K562 (cell line): Measurements from ENCODE around the gene DZIP3.

ENCODE experiments used
- DPF2 ChIP-seq: fragments of 450-650 bp; IDR thresholded peaks from 2 replicates; pipeline ENCODE4 v1.6.1; 2016
- JUNB ChIP-seq: fragments of 450-650 bp; formaldehyde crosslinking; conservative IDR thresholded peaks from 2 replicates; pipeline ENCODE4 v1.4.0; 2020; ENCODE audit warnings: mild to moderate bottlenecking
- TF ChIP-seq, protein P1 (sequence below): sonication (generic); formaldehyde crosslinking; IDR thresholded peaks from 2 replicates; pipeline ENCODE4 v1.8.0; 2022; ENCODE audit warnings: missing genetic modification reagents, mild to moderate bottlenecking, borderline replicate concordance

DNA sequence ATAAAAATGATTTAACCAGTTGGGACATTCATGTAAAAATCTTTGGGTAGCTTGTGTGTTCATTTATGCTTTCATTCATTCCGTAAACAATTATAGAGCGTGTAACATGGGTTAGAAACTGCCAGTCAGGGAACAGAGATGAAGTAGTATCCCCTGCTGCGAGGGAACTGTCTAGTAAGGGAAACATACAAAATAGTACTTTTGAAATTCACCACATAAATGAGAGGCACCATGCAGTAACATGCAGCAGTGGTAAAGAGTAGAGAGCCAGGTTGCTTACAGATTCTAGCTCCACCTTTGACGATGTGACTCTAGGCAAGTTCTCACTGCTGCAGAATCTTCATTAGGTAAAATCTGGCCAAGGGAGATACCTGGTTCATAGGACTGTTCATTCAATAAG is 938 bp downstream of the DZIP3 start:
- TF ChIP-seq JUNB (CRISPR knock-in tag) (no peak), DPF2 (no peak)
- TF ChIP-seq, protein P1, sequence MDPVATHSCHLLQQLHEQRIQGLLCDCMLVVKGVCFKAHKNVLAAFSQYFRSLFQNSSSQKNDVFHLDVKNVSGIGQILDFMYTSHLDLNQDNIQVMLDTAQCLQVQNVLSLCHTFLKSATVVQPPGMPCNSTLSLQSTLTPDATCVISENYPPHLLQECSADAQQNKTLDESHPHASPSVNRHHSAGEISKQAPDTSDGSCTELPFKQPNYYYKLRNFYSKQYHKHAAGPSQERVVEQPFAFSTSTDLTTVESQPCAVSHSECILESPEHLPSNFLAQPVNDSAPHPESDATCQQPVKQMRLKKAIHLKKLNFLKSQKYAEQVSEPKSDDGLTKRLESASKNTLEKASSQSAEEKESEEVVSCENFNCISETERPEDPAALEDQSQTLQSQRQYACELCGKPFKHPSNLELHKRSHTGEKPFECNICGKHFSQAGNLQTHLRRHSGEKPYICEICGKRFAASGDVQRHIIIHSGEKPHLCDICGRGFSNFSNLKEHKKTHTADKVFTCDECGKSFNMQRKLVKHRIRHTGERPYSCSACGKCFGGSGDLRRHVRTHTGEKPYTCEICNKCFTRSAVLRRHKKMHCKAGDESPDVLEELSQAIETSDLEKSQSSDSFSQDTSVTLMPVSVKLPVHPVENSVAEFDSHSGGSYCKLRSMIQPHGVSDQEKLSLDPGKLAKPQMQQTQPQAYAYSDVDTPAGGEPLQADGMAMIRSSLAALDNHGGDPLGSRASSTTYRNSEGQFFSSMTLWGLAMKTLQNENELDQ (CRISPR knock-in tag): no peak
